Measurements from ENCODE around the gene CERS4. TPM values are rescaled to one million over a fixed set of nuclear protein-coding genes. Genes with fewer than 3 reads are reported as not detected.

CERS4 gene
- total RNA-seq, 4 donors from 2014 or later, result 56.9 to 73.5 (median 67.1) TPM

- peak in 1 of 2 donors; percentile 9 for DNase-seq (ENCODE audit: low spot score in 2 of 2)
- Histone ChIP-seq H3K27ac (peak overlapping the region in 2 of 4 donors; percentile 79 to 82), H3K27me3 (no peaks in the 10 kb centered on the region), H3K36me3 (peaks cover 0 to 55% (median 10%) of the 10 kb centered on the region in 3 donors), H3K9me3 (no peaks in the 10 kb centered on the region), H3K4me3 (peak overlapping the region; percentile 39 to 84 (median 72)), H3K4me1 (peaks cover 0 to 40% (median 17%) of the 10 kb centered on the region in 4 donors)
- TF ChIP-seq POLR2A (IDR thresholded peaks at IDR 0.05) (no peak), CTCF (IDR thresholded peaks at IDR 0.05) (no peak), EP300 (IDR thresholded peaks at IDR 0.05) (no peak)
- WGBS, 2 donors, result 55 to 70% methylated on average over 17 of the region's 17 CpGs
Measured at GRCh38 chr19:8308891-8309291, 99.7 kb downstream of the CERS4 start.

DNA sequence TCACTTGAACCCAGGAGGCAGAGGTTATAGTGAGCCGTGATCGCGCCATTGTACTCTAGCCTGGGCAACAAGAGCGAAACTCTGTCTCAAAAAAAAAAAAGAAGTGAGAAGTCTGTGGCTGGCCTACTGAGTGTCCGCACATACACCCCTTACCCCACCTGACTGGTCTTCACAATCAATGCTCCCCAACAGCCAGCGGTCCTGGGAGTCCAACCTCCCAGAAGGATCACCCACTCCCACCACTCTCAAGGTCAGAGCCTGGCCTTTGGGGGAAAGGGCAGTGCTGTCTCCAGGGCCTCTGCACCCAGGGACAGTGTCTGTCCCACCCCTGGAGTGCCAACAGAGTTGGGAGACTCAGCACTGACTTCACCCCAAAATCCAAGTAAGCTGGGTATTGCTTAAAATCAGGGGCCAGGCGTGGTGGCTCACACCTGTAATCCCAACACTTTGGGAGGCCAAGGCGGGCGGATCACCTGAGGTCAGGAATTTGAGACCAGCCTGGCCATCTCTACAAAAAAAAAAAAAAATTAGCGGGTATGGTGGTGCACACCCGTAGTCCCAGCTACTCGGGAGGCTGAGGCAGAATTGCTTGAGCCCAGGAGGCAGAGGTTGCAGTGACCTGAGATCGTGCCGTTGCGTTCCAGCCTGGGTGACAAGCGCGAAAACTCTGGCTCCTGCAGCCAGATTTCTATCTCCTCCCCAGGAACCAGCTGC, 101.3 kb downstream of the CERS4 start:
- Histone ChIP-seq H3K4me3 (no peak overlapping the region), H3K27ac (no peak overlapping the region), H3K27me3 (no peaks in the 10 kb centered on the region), H3K36me3 (peaks cover 0 to 66% (median 16%) of the 10 kb centered on the region in 3 donors), H3K4me1 (peaks cover 0 to 40% (median 17%) of the 10 kb centered on the region in 4 donors), H3K9me3 (no peaks in the 10 kb centered on the region)
- TF ChIP-seq EP300 (IDR thresholded peaks at IDR 0.05) (no peak), POLR2A (IDR thresholded peaks at IDR 0.05) (no peak), CTCF (IDR thresholded peaks at IDR 0.05) (no peak)
- 92 to 95% methylated on average over 16 to 17 of the region's 17 CpGs for WGBS, 2 donors
- no peak for DNase-seq (ENCODE audit: low spot score in 2 of 2)

DNA sequence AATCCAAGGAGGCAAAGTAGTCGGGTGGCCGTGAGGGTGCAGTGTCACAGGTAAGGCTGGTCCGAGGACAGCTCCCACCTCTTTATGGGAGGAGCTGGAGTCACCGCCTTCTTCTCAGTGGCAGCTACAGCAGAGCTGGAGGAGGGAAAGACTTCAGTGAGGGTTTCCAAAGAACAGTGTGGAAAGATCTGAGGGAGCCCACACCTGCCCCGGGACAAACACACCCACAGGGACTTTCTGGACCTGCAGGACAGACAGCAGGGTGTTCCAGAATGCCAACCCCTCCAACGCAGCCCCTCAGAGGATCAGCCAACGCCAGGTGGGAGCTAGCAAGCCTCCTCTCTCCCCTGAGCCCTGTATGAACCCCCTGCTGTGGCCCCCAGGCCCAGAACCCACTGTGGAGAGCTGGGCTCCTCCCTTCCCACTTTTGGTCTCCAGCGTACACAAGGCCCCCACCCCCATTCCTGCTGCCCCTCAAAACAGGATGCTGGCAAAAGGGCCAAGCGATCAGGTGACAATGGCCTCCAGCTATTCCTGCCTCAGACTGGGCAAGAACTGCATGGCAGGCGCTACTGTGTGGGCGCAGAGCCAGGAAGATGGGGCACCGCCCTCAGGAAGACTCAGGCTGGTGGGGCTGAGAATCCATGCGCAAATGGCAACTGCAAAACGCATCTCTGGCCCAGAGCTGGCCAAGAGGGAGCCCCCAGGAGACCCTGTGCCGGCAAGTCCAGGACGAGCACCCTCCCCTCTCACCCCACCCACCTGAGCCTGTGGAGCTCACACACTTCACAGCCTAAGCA, 102.5 kb downstream of the CERS4 start:
- Histone ChIP-seq H3K36me3 (peaks cover 0 to 78% (median 17%) of the 10 kb centered on the region in 3 donors), H3K9me3 (no peaks in the 10 kb centered on the region), H3K27ac (peak overlapping the region in 1 of 4 donors; percentile 59), H3K4me1 (peaks cover 0 to 35% (median 17%) of the 10 kb centered on the region in 4 donors), H3K4me3 (no peak overlapping the region), H3K27me3 (no peaks in the 10 kb centered on the region)
- no peak for DNase-seq (ENCODE audit: low spot score in 2 of 2)
- TF ChIP-seq CTCF (IDR thresholded peaks at IDR 0.05) (no peak), POLR2A (IDR thresholded peaks at IDR 0.05) (no peak), EP300 (IDR thresholded peaks at IDR 0.05) (no peak)
- 70 to 75% methylated on average over 15 to 16 of the region's 16 CpGs for WGBS, 2 donors

Other genes starting within 250 kb of the CERS4 start
- 10 to 100 TPM; 25.8 to 36.4 (median 27.7) TPM for gene ELAVL1, start 203.7 kb upstream of the CERS4 start, total RNA-seq
- gene CCL25, start 156.6 kb upstream of the CERS4 start, total RNA-seq, result not detected
- 1 to 10 TPM in 1 of 4 donors, under 1 TPM in 1, not detected in 2; 0.20 to 2.5 TPM for gene FBN3, start 59.8 kb upstream of the CERS4 start, total RNA-seq
- 100 to 1,000 TPM in 1 of 4 donors, 10 to 100 TPM in 3; 64.7 to 109 (median 83.9) TPM for gene CD320, start 99.0 kb downstream of the CERS4 start, total RNA-seq
- gene NDUFA7, start 112.0 kb downstream of the CERS4 start, total RNA-seq, result 10 to 100 TPM in 3 of 4 donors, 1 to 10 TPM in 1; 4.5 to 22.1 (median 16.0) TPM
- 100 to 1,000 TPM; 398 to 559 (median 412) TPM for gene RPS28, start 112.1 kb downstream of the CERS4 start, total RNA-seq
- gene KANK3, start 133.9 kb downstream of the CERS4 start, total RNA-seq, result 10 to 100 TPM; 13.8 to 34.8 (median 20.1) TPM
- 100 to 1,000 TPM in 1 of 4 donors, 10 to 100 TPM in 3; 52.2 to 256 (median 75.6) TPM for gene ANGPTL4, start 154.8 kb downstream of the CERS4 start, total RNA-seq
- 100 to 1,000 TPM in 1 of 4 donors, 10 to 100 TPM in 3; 35.6 to 147 (median 68.9) TPM for gene RAB11B, start 181.0 kb downstream of the CERS4 start, total RNA-seq
- gene MARCHF2, start 203.9 kb downstream of the CERS4 start, total RNA-seq, result 100 to 1,000 TPM; 149 to 242 (median 184) TPM
- 100 to 1,000 TPM; 139 to 251 (median 164) TPM for gene HNRNPM, start 235.6 kb downstream of the CERS4 start, total RNA-seq

Measured in tibial nerve (tissue), 4 donors.